Nephron progenitor cell (in vitro differentiated cells): Measurements from ENCODE around the gene MAP3K12.

Experiments
- DNase-seq: peaks from one replicate; pipeline ENCODE4 v3.0.0; 2021
- H3K27ac Mint-ChIP-seq: 2 replicates; pipeline ENCODE4 v1.8.0; 2021; ENCODE audit warnings: mild to moderate bottlenecking, moderate library complexity, mixed read lengths
- H3K27me3 Mint-ChIP-seq: 2 replicates; pipeline ENCODE4 v1.8.0; 2021; ENCODE audit warnings: mild to moderate bottlenecking, low read depth, mixed read lengths; ENCODE audit not compliant: poor library complexity
- H3K36me3 Mint-ChIP-seq: 2 replicates; pipeline ENCODE4 v1.8.0; 2021; ENCODE audit warnings: low read depth, mixed read lengths
- H3K4me1 Mint-ChIP-seq: 2 replicates; pipeline ENCODE4 v1.8.0; 2021; ENCODE audit warnings: mixed read lengths
- H3K4me3 Mint-ChIP-seq: 2 replicates; pipeline ENCODE4 v1.8.0; 2021; ENCODE audit warnings: mild to moderate bottlenecking, moderate library complexity, mixed read lengths
- H3K9me3 Mint-ChIP-seq: 2 replicates; pipeline ENCODE4 v1.8.0; 2021; ENCODE audit warnings: mild to moderate bottlenecking, moderate library complexity, mixed read lengths
- TF ChIP-seq, protein P1 (sequence below): fragments of 200-600 bp; sonication (generic); IDR thresholded peaks from 2 replicates; pipeline ENCODE4 v1.5.0; 2021; ENCODE audit warnings: antibody characterized with exemption

The MAP3K12 gene

DNA sequence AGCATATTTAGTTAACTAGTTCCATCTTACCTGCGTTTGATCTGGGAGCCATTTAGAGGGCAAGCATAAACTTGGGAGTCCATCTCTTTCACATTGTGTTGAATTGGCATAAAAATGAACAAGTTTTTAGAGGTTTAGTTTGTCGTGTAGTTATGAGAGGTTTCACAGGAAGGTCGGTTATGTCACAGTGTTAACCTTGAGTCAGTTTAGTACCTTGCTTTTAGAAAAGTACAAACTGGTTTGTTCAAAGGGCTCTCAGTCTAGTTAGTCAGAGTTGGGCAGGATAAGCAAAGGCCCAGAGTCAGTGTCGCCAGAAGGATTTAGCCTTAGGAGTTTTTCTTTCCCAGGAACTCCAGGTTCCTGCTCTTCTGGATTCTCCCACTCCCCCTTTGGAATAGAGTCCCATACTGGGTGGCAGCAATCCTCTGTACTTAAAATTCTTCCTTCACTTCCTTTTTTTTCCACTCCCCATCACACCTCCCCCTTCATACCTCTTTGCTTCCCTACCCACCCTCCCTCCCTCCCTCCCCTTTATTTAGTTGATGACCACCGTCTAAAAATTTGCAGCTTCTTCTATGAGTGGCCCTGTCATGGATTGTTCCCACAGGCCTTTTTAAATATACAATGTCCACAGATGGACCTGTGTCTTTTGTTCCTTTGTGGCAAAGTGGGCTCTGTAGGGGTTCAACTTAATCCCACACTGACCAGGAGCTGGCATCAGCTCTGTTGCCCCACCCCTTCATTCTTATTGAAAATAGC, 35.3 kb downstream of the MAP3K12 start:
- no peak overlapping the region for H3K4me3 Mint-ChIP-seq
- TF ChIP-seq, protein P1, sequence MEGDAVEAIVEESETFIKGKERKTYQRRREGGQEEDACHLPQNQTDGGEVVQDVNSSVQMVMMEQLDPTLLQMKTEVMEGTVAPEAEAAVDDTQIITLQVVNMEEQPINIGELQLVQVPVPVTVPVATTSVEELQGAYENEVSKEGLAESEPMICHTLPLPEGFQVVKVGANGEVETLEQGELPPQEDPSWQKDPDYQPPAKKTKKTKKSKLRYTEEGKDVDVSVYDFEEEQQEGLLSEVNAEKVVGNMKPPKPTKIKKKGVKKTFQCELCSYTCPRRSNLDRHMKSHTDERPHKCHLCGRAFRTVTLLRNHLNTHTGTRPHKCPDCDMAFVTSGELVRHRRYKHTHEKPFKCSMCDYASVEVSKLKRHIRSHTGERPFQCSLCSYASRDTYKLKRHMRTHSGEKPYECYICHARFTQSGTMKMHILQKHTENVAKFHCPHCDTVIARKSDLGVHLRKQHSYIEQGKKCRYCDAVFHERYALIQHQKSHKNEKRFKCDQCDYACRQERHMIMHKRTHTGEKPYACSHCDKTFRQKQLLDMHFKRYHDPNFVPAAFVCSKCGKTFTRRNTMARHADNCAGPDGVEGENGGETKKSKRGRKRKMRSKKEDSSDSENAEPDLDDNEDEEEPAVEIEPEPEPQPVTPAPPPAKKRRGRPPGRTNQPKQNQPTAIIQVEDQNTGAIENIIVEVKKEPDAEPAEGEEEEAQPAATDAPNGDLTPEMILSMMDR, result no peak
- H3K27me3 Mint-ChIP-seq, result no peaks in the 10 kb centered on the region
- no peaks in the 10 kb centered on the region for H3K9me3 Mint-ChIP-seq
- H3K36me3 Mint-ChIP-seq, result peaks cover 86% of the 10 kb centered on the region
- DNase-seq, result no peak
- peaks cover 43% of the 10 kb centered on the region for H3K4me1 Mint-ChIP-seq
- H3K27ac Mint-ChIP-seq, result no peak overlapping the region

DNA sequence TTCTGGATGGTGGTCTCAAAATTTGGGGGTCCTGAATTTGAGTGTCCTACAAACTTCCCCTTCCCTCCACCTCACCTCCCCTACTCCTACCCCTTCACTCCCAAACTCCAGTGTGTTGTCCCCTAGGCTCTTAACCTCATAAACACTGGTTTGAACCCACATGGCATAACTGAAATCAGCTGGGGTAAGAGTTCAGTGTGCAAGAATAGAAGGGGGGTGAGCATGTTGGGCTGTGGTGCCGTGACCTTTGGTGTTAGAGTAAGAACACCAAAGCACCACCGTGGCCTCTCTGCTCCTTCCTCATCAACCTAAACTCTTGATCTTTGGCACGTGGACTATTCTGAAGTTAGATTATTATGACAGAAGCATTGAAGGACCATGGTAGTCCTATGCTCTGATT, 36.3 kb downstream of the MAP3K12 start:
- peaks cover 86% of the 10 kb centered on the region for H3K36me3 Mint-ChIP-seq
- H3K9me3 Mint-ChIP-seq, result no peaks in the 10 kb centered on the region
- no peaks in the 10 kb centered on the region for H3K27me3 Mint-ChIP-seq
- H3K4me3 Mint-ChIP-seq, result no peak overlapping the region
- peaks cover 44% of the 10 kb centered on the region for H3K4me1 Mint-ChIP-seq
- DNase-seq, result no peak
- no peak overlapping the region for H3K27ac Mint-ChIP-seq
- TF ChIP-seq, protein P1, result no peak

DNA sequence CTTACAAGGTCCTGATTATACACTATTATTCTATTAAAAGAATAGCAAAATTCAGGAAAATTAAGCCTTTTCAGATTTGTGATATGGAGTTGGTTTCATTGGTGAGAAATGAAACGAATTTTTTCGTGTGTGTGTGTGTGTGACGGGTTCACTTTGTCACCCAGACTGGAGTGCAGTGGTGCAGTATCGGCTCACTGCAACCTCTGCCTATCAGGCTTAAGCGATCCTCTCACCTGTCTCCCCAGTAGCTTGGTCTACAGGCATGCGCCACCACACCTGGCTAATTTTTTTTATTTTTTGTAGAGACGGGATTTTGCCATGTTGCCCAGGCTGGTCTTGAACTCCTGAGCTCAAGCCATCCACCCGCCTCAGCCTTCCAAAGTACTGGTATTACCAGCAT, 37.7 kb downstream of the MAP3K12 start:
- Mint-ChIP-seq H3K9me3 (no peaks in the 10 kb centered on the region), H3K4me3 (no peak overlapping the region), H3K4me1 (peaks cover 49% of the 10 kb centered on the region), H3K36me3 (peaks cover 78% of the 10 kb centered on the region), H3K27me3 (no peaks in the 10 kb centered on the region), H3K27ac (no peak overlapping the region)
- TF ChIP-seq, protein P1, result no peak
- no peak for DNase-seq

DNA sequence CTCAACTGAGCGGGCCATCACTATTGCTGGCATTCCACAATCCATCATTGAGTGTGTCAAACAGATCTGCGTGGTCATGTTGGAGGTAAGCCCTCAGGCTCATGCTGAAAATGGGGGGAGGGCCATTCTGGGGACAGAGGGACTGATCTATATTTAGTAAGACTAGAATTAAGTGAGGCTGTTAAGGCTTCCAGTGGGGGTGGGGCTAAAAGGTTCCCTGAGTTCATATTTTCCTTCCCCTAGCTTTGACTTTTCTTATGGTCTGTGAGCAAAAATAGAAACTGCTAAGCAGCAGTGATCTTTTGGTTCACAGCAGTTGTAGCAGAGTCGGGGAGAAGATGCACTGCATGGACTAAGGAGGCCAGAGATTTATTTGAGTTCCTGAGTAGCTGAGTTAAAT, 38.2 kb downstream of the MAP3K12 start:
- H3K4me3 Mint-ChIP-seq, result no peak overlapping the region
- H3K9me3 Mint-ChIP-seq, result no peaks in the 10 kb centered on the region
- no peak for DNase-seq
- no peaks in the 10 kb centered on the region for H3K27me3 Mint-ChIP-seq
- peaks cover 77% of the 10 kb centered on the region for H3K36me3 Mint-ChIP-seq
- H3K27ac Mint-ChIP-seq, result peak overlapping the region; percentile 14
- TF ChIP-seq, protein P1, result no peak
- H3K4me1 Mint-ChIP-seq, result peaks cover 48% of the 10 kb centered on the region

DNA sequence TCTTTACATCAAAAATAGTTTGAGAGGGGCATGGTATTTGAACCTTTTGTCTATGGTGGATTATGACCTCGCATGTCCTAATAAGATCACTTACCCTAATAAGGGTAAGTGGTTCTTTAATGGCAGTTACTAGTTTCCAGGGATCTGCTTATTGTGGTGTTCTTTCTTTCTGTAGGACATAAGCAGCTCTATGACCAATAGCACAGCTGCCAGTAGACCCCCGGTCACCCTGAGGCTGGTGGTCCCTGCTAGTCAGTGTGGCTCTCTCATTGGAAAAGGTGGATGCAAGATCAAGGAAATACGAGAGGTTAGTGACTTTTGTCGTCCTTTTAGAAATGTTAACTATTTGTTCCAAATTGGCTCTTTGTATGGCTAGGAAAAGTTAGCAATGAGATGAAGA, 40.2 kb downstream of the MAP3K12 start:
- peaks cover 85% of the 10 kb centered on the region for H3K36me3 Mint-ChIP-seq
- H3K4me1 Mint-ChIP-seq, result peaks cover 58% of the 10 kb centered on the region
- TF ChIP-seq, protein P1, result no peak
- no peaks in the 10 kb centered on the region for H3K27me3 Mint-ChIP-seq
- H3K4me3 Mint-ChIP-seq, result peak overlapping the region; percentile 9
- no peaks in the 10 kb centered on the region for H3K9me3 Mint-ChIP-seq
- H3K27ac Mint-ChIP-seq, result peak overlapping the region; percentile 88
- DNase-seq, result no peak
